ENCODE data around the gene CORT. TPM values are rescaled to one million over a fixed set of nuclear protein-coding genes. Genes with fewer than 3 reads are reported as not detected.

Gene CORT
- polyA plus RNA-seq, 2 of the 4 experiments (the other 2 are of a cell fraction) = 0.10 to 0.30 TPM

DNA sequence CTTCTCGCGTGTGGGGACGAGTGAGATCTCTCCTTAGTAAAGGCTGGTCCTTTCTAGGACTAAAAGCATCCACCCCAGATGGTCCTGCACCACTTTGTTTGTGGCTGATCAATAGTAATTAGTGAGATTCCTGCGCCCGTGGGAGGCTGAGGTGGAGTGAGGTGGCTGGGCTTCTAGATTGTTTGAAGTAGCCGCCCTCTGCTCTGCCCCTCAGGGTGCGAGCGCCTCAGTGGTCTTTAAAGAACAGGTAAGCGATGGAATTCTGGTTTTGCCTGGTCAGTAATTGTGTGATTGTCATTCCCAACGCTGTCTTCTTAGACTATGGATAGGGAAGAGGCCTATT is 45.6 kb downstream of the CORT start:
- Histone ChIP-seq H3K4me2 (peak overlapping the region; percentile 79), H3K4me3 (no peak overlapping the region), H3K27ac (peak overlapping the region; percentile 2 to 74; a peak in 4 of 6 replicates), H3K9me3 (no peaks in the 10 kb centered on the region), H3K4me1 (peaks cover 5% of the 10 kb centered on the region; the same call in 1 of the 3 replicates)
- ChIA-PET POLR2A (no interaction called here), CTCF (interaction anchor here (0.6 to 5.7 kb wide), 24 partner anchors 10 to 487 kb away, joined by 3 to 70 read pairs (median 5); partner anchors contain the start of genes CENPS and CORT)
- TF ChIP-seq HEYL (CRISPR knock-in tag; IDR thresholded peaks at IDR 0.05) (no peak), ZC3H11A (IDR thresholded peaks at IDR 0.05) (no peak), MYC (IDR thresholded peaks at IDR 0.05; ENCODE audit: borderline replicate concordance, low read length) (no peak), TFCP2L1 (CRISPR knock-in tag; IDR thresholded peaks at IDR 0.05) (no peak), CHD2 (IDR thresholded peaks at IDR 0.05; ENCODE audit: low read length, partially characterized antibody) (no peak), POLR2AphosphoS2 (conservative IDR thresholded peaks at IDR 0.05; ENCODE audit: low read length) (no peak), FOSL2 (IDR thresholded peaks at IDR 0.05) (no peak), FOSL2 (CRISPR knock-in tag; IDR thresholded peaks at IDR 0.05) (no peak), SREBF2 (IDR thresholded peaks at IDR 0.05) (no peak), GATA3 (IDR thresholded peaks at IDR 0.05; ENCODE audit: borderline replicate concordance) (no peak), MAZ (IDR thresholded peaks at IDR 0.05; ENCODE audit: borderline replicate concordance, low read depth, low read length) (no peak), ZNF302 (CRISPR knock-in tag; IDR thresholded peaks at IDR 0.05) (no peak), KDM1A (IDR thresholded peaks at IDR 0.05; ENCODE audit: low read depth) (no peak), CHD4 (IDR thresholded peaks at IDR 0.05; ENCODE audit: borderline replicate concordance) (no peak), EHF (CRISPR knock-in tag; IDR thresholded peaks at IDR 0.05) (no peak), CEBPB (IDR thresholded peaks at IDR 0.05) (no peak), RAD21 (conservative IDR thresholded peaks at IDR 0.05 in 1 of 2, IDR thresholded peaks at IDR 0.05 in 1 of 2) (no peak)
- TF ChIP-seq, protein P1, sequence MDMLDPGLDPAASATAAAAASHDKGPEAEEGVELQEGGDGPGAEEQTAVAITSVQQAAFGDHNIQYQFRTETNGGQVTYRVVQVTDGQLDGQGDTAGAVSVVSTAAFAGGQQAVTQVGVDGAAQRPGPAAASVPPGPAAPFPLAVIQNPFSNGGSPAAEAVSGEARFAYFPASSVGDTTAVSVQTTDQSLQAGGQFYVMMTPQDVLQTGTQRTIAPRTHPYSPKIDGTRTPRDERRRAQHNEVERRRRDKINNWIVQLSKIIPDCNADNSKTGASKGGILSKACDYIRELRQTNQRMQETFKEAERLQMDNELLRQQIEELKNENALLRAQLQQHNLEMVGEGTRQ (IDR thresholded peaks at IDR 0.05) = no peak
- TF ChIP-seq, protein P2, sequence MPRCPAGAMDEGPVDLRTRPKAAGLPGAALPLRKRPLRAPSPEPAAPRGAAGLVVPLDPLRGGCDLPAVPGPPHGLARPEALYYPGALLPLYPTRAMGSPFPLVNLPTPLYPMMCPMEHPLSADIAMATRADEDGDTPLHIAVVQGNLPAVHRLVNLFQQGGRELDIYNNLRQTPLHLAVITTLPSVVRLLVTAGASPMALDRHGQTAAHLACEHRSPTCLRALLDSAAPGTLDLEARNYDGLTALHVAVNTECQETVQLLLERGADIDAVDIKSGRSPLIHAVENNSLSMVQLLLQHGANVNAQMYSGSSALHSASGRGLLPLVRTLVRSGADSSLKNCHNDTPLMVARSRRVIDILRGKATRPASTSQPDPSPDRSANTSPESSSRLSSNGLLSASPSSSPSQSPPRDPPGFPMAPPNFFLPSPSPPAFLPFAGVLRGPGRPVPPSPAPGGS (IDR thresholded peaks at IDR 0.05) = no peak
- TF ChIP-seq, protein P3, sequence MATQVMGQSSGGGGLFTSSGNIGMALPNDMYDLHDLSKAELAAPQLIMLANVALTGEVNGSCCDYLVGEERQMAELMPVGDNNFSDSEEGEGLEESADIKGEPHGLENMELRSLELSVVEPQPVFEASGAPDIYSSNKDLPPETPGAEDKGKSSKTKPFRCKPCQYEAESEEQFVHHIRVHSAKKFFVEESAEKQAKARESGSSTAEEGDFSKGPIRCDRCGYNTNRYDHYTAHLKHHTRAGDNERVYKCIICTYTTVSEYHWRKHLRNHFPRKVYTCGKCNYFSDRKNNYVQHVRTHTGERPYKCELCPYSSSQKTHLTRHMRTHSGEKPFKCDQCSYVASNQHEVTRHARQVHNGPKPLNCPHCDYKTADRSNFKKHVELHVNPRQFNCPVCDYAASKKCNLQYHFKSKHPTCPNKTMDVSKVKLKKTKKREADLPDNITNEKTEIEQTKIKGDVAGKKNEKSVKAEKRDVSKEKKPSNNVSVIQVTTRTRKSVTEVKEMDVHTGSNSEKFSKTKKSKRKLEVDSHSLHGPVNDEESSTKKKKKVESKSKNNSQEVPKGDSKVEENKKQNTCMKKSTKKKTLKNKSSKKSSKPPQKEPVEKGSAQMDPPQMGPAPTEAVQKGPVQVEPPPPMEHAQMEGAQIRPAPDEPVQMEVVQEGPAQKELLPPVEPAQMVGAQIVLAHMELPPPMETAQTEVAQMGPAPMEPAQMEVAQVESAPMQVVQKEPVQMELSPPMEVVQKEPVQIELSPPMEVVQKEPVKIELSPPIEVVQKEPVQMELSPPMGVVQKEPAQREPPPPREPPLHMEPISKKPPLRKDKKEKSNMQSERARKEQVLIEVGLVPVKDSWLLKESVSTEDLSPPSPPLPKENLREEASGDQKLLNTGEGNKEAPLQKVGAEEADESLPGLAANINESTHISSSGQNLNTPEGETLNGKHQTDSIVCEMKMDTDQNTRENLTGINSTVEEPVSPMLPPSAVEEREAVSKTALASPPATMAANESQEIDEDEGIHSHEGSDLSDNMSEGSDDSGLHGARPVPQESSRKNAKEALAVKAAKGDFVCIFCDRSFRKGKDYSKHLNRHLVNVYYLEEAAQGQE (IDR thresholded peaks at IDR 0.05) = no peak
- DNase-seq (ENCODE audit: low read depth in 1 of 2, low spot score in 1 of 2) (no peak), ATAC-seq (no peak; a peak in 1 of 6 replicates), FAIRE-seq (no peak)
- 83% methylated on average over 10 of the region's 10 CpGs for WGBS (ENCODE audit: missing lambda C conversion rate)

DNA sequence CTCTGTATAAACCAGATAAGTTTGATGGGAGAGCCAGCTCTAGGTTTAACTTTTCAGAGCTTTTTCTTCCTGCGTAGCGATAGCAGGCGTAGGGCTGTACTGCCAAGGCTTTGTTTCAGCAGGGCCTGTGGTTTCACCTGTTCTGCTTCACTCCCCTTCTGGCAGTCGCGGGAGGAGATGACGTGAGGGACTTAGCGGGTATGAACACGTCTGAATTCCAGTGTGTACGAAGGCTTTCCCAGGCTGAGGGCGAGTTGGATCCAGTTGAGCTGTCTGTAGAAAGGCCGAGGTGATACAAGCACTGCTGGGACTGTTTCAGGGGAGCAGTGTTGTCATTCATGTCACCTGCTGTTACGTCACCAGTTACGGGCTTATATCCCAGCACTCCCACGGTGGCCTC is 46.1 kb downstream of the CORT start:
- DNase-seq (ENCODE audit: low read depth in 1 of 2, low spot score in 1 of 2) = no peak
- FAIRE-seq = no peak
- no peak overlapping the region for H3K4me3 ChIP-seq
- no peak overlapping the region for H3K27ac ChIP-seq
- no peak for ATAC-seq
- ChIA-PET CTCF (interaction anchor here (1.1 to 5.7 kb wide), 6 partner anchors 10 to 374 kb away, joined by 3 to 70 read pairs (median 18); partner anchors contain the start of gene CENPS), POLR2A (no interaction called here)
- 87% methylated on average over 14 of the region's 14 CpGs for WGBS (ENCODE audit: missing lambda C conversion rate)
- TF ChIP-seq HOXA7 (CRISPR knock-in tag; IDR thresholded peaks at IDR 0.05) (no peak), ZFP36 (IDR thresholded peaks at IDR 0.05; ENCODE audit: borderline replicate concordance, partially characterized antibody) (no peak), PHF8 (IDR thresholded peaks at IDR 0.05; ENCODE audit: borderline replicate concordance, low read depth) (no peak), SMC3 (IDR thresholded peaks at IDR 0.05) (no peak), CHD4 (IDR thresholded peaks at IDR 0.05; ENCODE audit: borderline replicate concordance) (no peak), EHF (CRISPR knock-in tag; IDR thresholded peaks at IDR 0.05) (no peak), ESRRA (IDR thresholded peaks at IDR 0.05; ENCODE audit: borderline replicate concordance, low read length) (no peak)
- TF ChIP-seq, protein P4, sequence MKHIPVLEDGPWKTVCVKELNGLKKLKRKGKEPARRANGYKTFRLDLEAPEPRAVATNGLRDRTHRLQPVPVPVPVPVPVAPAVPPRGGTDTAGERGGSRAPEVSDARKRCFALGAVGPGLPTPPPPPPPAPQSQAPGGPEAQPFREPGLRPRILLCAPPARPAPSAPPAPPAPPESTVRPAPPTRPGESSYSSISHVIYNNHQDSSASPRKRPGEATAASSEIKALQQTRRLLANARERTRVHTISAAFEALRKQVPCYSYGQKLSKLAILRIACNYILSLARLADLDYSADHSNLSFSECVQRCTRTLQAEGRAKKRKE (CRISPR knock-in tag; IDR thresholded peaks at IDR 0.05; ENCODE audit: low read depth) = no peak
- TF ChIP-seq, protein P5, sequence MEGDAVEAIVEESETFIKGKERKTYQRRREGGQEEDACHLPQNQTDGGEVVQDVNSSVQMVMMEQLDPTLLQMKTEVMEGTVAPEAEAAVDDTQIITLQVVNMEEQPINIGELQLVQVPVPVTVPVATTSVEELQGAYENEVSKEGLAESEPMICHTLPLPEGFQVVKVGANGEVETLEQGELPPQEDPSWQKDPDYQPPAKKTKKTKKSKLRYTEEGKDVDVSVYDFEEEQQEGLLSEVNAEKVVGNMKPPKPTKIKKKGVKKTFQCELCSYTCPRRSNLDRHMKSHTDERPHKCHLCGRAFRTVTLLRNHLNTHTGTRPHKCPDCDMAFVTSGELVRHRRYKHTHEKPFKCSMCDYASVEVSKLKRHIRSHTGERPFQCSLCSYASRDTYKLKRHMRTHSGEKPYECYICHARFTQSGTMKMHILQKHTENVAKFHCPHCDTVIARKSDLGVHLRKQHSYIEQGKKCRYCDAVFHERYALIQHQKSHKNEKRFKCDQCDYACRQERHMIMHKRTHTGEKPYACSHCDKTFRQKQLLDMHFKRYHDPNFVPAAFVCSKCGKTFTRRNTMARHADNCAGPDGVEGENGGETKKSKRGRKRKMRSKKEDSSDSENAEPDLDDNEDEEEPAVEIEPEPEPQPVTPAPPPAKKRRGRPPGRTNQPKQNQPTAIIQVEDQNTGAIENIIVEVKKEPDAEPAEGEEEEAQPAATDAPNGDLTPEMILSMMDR (IDR thresholded peaks at IDR 0.05) = no peak
- TF ChIP-seq, protein P6, sequence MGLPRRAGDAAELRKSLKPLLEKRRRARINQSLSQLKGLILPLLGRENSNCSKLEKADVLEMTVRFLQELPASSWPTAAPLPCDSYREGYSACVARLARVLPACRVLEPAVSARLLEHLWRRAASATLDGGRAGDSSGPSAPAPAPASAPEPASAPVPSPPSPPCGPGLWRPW (IDR thresholded peaks at IDR 0.05) = no peak
- TF ChIP-seq, protein P7, sequence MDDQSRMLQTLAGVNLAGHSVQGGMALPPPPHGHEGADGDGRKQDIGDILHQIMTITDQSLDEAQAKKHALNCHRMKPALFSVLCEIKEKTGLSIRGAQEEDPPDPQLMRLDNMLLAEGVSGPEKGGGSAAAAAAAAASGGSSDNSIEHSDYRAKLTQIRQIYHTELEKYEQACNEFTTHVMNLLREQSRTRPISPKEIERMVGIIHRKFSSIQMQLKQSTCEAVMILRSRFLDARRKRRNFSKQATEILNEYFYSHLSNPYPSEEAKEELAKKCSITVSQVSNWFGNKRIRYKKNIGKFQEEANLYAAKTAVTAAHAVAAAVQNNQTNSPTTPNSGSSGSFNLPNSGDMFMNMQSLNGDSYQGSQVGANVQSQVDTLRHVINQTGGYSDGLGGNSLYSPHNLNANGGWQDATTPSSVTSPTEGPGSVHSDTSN (IDR thresholded peaks at IDR 0.05) = no peak
- peaks cover 5% of the 10 kb centered on the region; the same call in 1 of the 3 replicates for H3K4me1 ChIP-seq
- no peaks in the 10 kb centered on the region for H3K9me3 ChIP-seq
- no peak overlapping the region for H3K4me2 ChIP-seq

All from A549 (cell line).